Activated CD4-positive, alpha-beta T cell treated with anti-CD3 and anti-CD28 coated beads for 4 hours (primary cell): Measurements from ENCODE around the gene BICC1.

Source experiments
- DNase-seq, 2 donors: peaks; one replicate each; pipeline ENCODE4 v3.0.0-alpha.2; 2020

BICC1 gene

GRCh38 chr10:58755677-58756076 lies 243.0 kb downstream of the BICC1 start:
- DNase-seq = no peak

- no peak for DNase-seq
Measured at GRCh38 chr10:58756130-58756719, 243.6 kb downstream of the BICC1 start.

- DNase-seq = no peak
Measured at GRCh38 chr10:58757352-58758065, 244.8 kb downstream of the BICC1 start.

GRCh38 chr10:58758321-58758720 lies 245.6 kb downstream of the BICC1 start:
- no peak for DNase-seq

- DNase-seq = no peak
Measured at GRCh38 chr10:58764087-58764747, 251.5 kb downstream of the BICC1 start.

- no peak for DNase-seq
Measured at GRCh38 chr10:58765910-58766309, 253.2 kb downstream of the BICC1 start.

- no peak for DNase-seq
Measured at GRCh38 chr10:58767652-58768051, 255.0 kb downstream of the BICC1 start.

- no peak for DNase-seq
Measured at GRCh38 chr10:58771863-58772262, 259.2 kb downstream of the BICC1 start.

- no peak for DNase-seq
Measured at GRCh38 chr10:58772758-58773157, 260.1 kb downstream of the BICC1 start.

- no peak for DNase-seq
Measured at GRCh38 chr10:58773341-58773740, 260.7 kb downstream of the BICC1 start.

GRCh38 chr10:58773944-58774343 lies 261.3 kb downstream of the BICC1 start:
- DNase-seq = no peak

GRCh38 chr10:58775960-58776567 lies 263.4 kb downstream of the BICC1 start:
- no peak for DNase-seq

- DNase-seq = no peak
Measured at GRCh38 chr10:58776568-58777318, 264.1 kb downstream of the BICC1 start.

GRCh38 chr10:58778966-58779365 lies 266.3 kb downstream of the BICC1 start:
- no peak for DNase-seq

- DNase-seq = no peak
Measured at GRCh38 chr10:58779594-58779993, 266.9 kb downstream of the BICC1 start.

- DNase-seq = no peak
Measured at GRCh38 chr10:58780476-58780875, 267.8 kb downstream of the BICC1 start.

- DNase-seq = no peak
Measured at GRCh38 chr10:58781873-58782488, 269.3 kb downstream of the BICC1 start.

- DNase-seq = no peak
Measured at GRCh38 chr10:58782876-58783851, 270.5 kb downstream of the BICC1 start.

- no peak for DNase-seq
Measured at GRCh38 chr10:58784361-58784760, 271.7 kb downstream of the BICC1 start.

- DNase-seq = no peak
Measured at GRCh38 chr10:58785354-58785753, 272.7 kb downstream of the BICC1 start.

GRCh38 chr10:58791137-58791536 lies 278.5 kb downstream of the BICC1 start:
- no peak for DNase-seq
